Body of pancreas (tissue), 4 donors: Measurements from ENCODE around the gene WDR18. TPM values are rescaled to one million over a fixed set of nuclear protein-coding genes. Genes with fewer than 3 reads are reported as not detected.

Experiments
- ATAC-seq: fragments of 150-250 bp; one replicate; pipeline ENCODE4 v1.9.1; 2016
- DNase-seq, 4 donors: peaks; one replicate each; pipeline ENCODE4 v3.0.0-alpha.2; 2019
- H3K27ac ChIP-seq, 4 donors: fragments of 200-600 bp; sonication (generic); 1 replicate in 3 of 4; 2 replicates in 1 of 4; pipeline versions ENCODE4 v1.5.1 to v1.6.1; 2016 to 2019; ENCODE audit warnings: mild to moderate bottlenecking in 1 of 4, mixed read lengths in 1 of 4, moderate library complexity in 1 of 4
- H3K27me3 ChIP-seq, 2 donors: fragments of 200-600 bp; sonication (generic); one replicate each; pipeline ENCODE4 v1.6.0; 2016; ENCODE audit warnings: mild to moderate bottlenecking in 1 of 2
- H3K36me3 ChIP-seq, 2 donors: fragments of 200-600 bp; sonication (generic); replicated peaks in 1 of 2; 2 replicates each; pipeline ENCODE4 v1.5.1; 2016; ENCODE audit warnings: low read depth in 2 of 2; ENCODE audit not compliant: insufficient read depth in 1 of 2
- H3K4me1 ChIP-seq: fragments of 200-600 bp; sonication (generic); one replicate; pipeline ENCODE4 v1.6.0; 2016
- H3K4me3 ChIP-seq, 2 donors: fragments of 200-600 bp; sonication (generic); 1 replicate in 1 of 2; 2 replicates in 1 of 2; pipeline ENCODE4 v1.5.1; 2016 to 2019
- H3K9me3 ChIP-seq, 3 donors: fragments of 200-600 bp; sonication (generic); 1 replicate in 2 of 3; 2 replicates in 1 of 3; pipeline ENCODE4 v1.5.1; 2016
- CTCF ChIP-seq, 7 experiments: fragments of 450-650 bp in 4 of 7; fragments of 200-600 bp in 3 of 7; sonication (generic) in 3 of 7; IDR thresholded peaks; one replicate each; pipeline ENCODE4 v1.5.1; 2016 to 2019; ENCODE audit warnings: antibody characterized with exemption in 7 of 7
- POLR2A ChIP-seq, 3 donors: fragments of 450-650 bp; IDR thresholded peaks; one replicate each; pipeline ENCODE4 v1.6.1; 2016; ENCODE audit warnings: antibody characterized with exemption in 3 of 3, mild to moderate bottlenecking in 2 of 3
- WGBS, 2 donors: methylation state at CpG; one replicate each; pipeline ENCODE4 v1.1.5; 2017; 5-methylcytosine and 5-hydroxymethylcytosine counted together
- intact Hi-C: fragments of 100-400 bp; cut with DNase I; formaldehyde crosslinking; loops from one replicate; pipeline ENCODE4 v1.15.1; 2023
- total RNA-seq, 2 donors: library from RNA; depleted of rRNA; stranded (reverse); fragments of >200 nt; gene quantifications; one replicate each; pipeline ENCODE4 v1.1.0, GENCODE V29; 2016

WDR18 gene
- total RNA-seq, 2 donors from 2014 or later, result 15.3 to 53.1 TPM

GRCh38 chr19:961866-962620 lies 22.1 kb upstream of the WDR18 start:
- TF ChIP-seq POLR2A (IDR thresholded peaks at IDR 0.05) (no peak), CTCF (IDR thresholded peaks at IDR 0.05) (no peak)
- no peak overlapping the region for H3K27ac ChIP-seq
- intact Hi-C loops, result no loop called here
- no peak overlapping the region for H3K4me3 ChIP-seq
- peaks cover 0 to 3% of the 10 kb centered on the region in 2 donors for H3K36me3 ChIP-seq
- H3K4me1 ChIP-seq, result peaks cover 6% of the 10 kb centered on the region
- no peaks in the 10 kb centered on the region for H3K27me3 ChIP-seq
- no peak for DNase-seq
- WGBS, 2 donors, result 67 to 68% methylated on average over 13 to 14 of the region's 14 CpGs
- no peak for ATAC-seq
- no peaks in the 10 kb centered on the region for H3K9me3 ChIP-seq

- no peaks in the 10 kb centered on the region for H3K9me3 ChIP-seq
- H3K36me3 ChIP-seq, result peaks cover 0 to 3% of the 10 kb centered on the region in 2 donors
- ATAC-seq (no peak), DNase-seq (no peak)
- no peaks in the 10 kb centered on the region for H3K4me1 ChIP-seq
- intact Hi-C loops, result no loop called here
- H3K27me3 ChIP-seq, result no peaks in the 10 kb centered on the region
- no peak for TF ChIP-seq CTCF (IDR thresholded peaks at IDR 0.05)
- no peak for TF ChIP-seq POLR2A (IDR thresholded peaks at IDR 0.05)
- WGBS, 2 donors, result 87 to 88% methylated on average over 10 to 31 of the region's 31 CpGs
- no peak overlapping the region for H3K4me3 ChIP-seq
- no peak overlapping the region for H3K27ac ChIP-seq
Observed at GRCh38 chr19:962683-963400, 21.3 kb upstream of the WDR18 start.

- H3K4me1 ChIP-seq, result no peaks in the 10 kb centered on the region
- TF ChIP-seq CTCF (IDR thresholded peaks at IDR 0.05) (no peak), POLR2A (IDR thresholded peaks at IDR 0.05) (no peak)
- no peak overlapping the region for H3K27ac ChIP-seq
- H3K27me3 ChIP-seq, result no peaks in the 10 kb centered on the region
- intact Hi-C loops, result no loop called here
- no peak for DNase-seq
- no peak overlapping the region for H3K4me3 ChIP-seq
- H3K9me3 ChIP-seq, result no peaks in the 10 kb centered on the region
- no peak for ATAC-seq
- peaks cover 0 to 6% of the 10 kb centered on the region in 2 donors for H3K36me3 ChIP-seq
- 83 to 93% methylated on average over 8 to 11 of the region's 11 CpGs for WGBS, 2 donors
Observed at GRCh38 chr19:963486-963951, 20.6 kb upstream of the WDR18 start.

- intact Hi-C loops, result no loop called here
- WGBS, 2 donors, result 97 to 99% methylated on average over 12 to 14 of the region's 16 CpGs
- DNase-seq, result no peak
- H3K27ac ChIP-seq, result no peak overlapping the region
- no peak overlapping the region for H3K4me3 ChIP-seq
- ATAC-seq, result no peak
- H3K9me3 ChIP-seq, result no peaks in the 10 kb centered on the region
- no peaks in the 10 kb centered on the region for H3K27me3 ChIP-seq
- no peaks in the 10 kb centered on the region for H3K4me1 ChIP-seq
- H3K36me3 ChIP-seq, result peaks cover 0 to 10% of the 10 kb centered on the region in 2 donors
- TF ChIP-seq POLR2A (IDR thresholded peaks at IDR 0.05) (no peak), CTCF (IDR thresholded peaks at IDR 0.05) (no peak)
Observed at GRCh38 chr19:964116-964520, 20.0 kb upstream of the WDR18 start.
